A673 (cell line): ENCODE measurements around the gene FGFR2. TPM values are rescaled to one million over a fixed set of nuclear protein-coding genes. Genes with fewer than 3 reads are reported as not detected.

Source experiments
- BruUV-seq: library from RNA; stranded (reverse); fragments of 400-500 nt; replicated peaks from 2 replicates; lab custom pipeline; 2021; lab: Mats Ljungman, UMichigan
- CTCF ChIA-PET: fragments of 300-600 bp; sonication (Branson Sonifier 250); formaldehyde crosslinking; loops from one replicate; lab custom pipeline; 2022; ENCODE audit warnings: antibody characterized with exemption; lab: Charles Lee
- POLR2A ChIA-PET: fragments of 300-600 bp; sonication (Branson Sonifier 250); formaldehyde crosslinking; loops from one replicate; lab custom pipeline; 2022; ENCODE audit warnings: antibody characterized with exemption; ENCODE audit not compliant: low non-redundant PET; lab: Charles Lee
- DNase-seq: peaks from one replicate; pipeline ENCODE4 v3.0.0-alpha.2; 2015; ENCODE audit warnings: low spot score
- H3K27ac ChIP-seq: fragments of 200-600 bp; sonication (generic); 2 replicates; pipeline ENCODE4 v1.5.1; 2016; ENCODE audit warnings: mixed run types, low read depth, mild to moderate bottlenecking, mixed read lengths, antibody characterized with exemption, low read length; ENCODE audit not compliant: poor library complexity, severe bottlenecking
- H3K27me3 ChIP-seq: fragments of 200-600 bp; sonication (generic); replicated peaks from 2 replicates; pipeline ENCODE4 v1.6.1; 2017; ENCODE audit warnings: mixed run types, low read depth, mild to moderate bottlenecking, mixed read lengths, antibody characterized with exemption, low read length; ENCODE audit not compliant: insufficient read depth, poor library complexity
- H3K36me3 ChIP-seq: fragments of 200-600 bp; sonication (generic); 2 replicates; pipeline ENCODE4 v1.6.1; 2016; ENCODE audit warnings: mixed run types, mild to moderate bottlenecking, mixed read lengths, antibody characterized with exemption, low read length; ENCODE audit not compliant: insufficient read depth, poor library complexity, severe bottlenecking
- H3K4me1 ChIP-seq: fragments of 200-600 bp; sonication (generic); 2 replicates; pipeline ENCODE4 v1.6.1; 2017; ENCODE audit warnings: mixed run types, mild to moderate bottlenecking, mixed read lengths, antibody characterized with exemption, low read length; ENCODE audit not compliant: insufficient read depth, poor library complexity, severe bottlenecking
- H3K4me3 ChIP-seq: fragments of 200-600 bp; sonication (generic); 2 replicates; pipeline ENCODE4 v1.5.1; 2016; ENCODE audit warnings: low read depth, mixed run types, mild to moderate bottlenecking, mixed read lengths, low read length; ENCODE audit not compliant: poor library complexity, severe bottlenecking
- H3K9me3 ChIP-seq: fragments of 200-600 bp; sonication (generic); 2 replicates; pipeline ENCODE4 v1.6.1; 2016; ENCODE audit warnings: mixed run types, low read depth, mild to moderate bottlenecking, mixed read lengths, antibody characterized with exemption, low read length; ENCODE audit not compliant: poor library complexity, severe bottlenecking
- CTCF ChIP-seq: fragments of 300-800, 200-600 bp; sonication (generic); conservative IDR thresholded peaks from 2 replicates; pipeline ENCODE4 v1.5.1; 2017; ENCODE audit warnings: low read depth, mild to moderate bottlenecking, antibody characterized with exemption, low read length, moderate library complexity, mixed read lengths
- EZH2 ChIP-seq: fragments of 200-600 bp; sonication (generic); IDR thresholded peaks from 2 replicates; pipeline ENCODE4 v1.6.1; 2017; ENCODE audit warnings: borderline replicate concordance, low read depth, mild to moderate bottlenecking, mixed read lengths, antibody characterized with exemption, low read length; ENCODE audit not compliant: poor library complexity, severe bottlenecking
- intact Hi-C: fragments of 100-400 bp; cut with micrococcal nuclease; formaldehyde crosslinking; loops from one replicate; pipeline ENCODE4 v1.10.0; 2022; ENCODE audit not compliant: unreplicated experiment
- total RNA-seq: library from RNA; stranded (reverse); gene quantifications from 2 replicates; pipeline ENCODE4 v1.2.3, GENCODE V29; 2021

Gene FGFR2
- total RNA-seq, 1 experiment from 2014 or later: 0.60 TPM

GRCh38 chr10:121464517-121464916, 133.7 kb downstream of the FGFR2 start:
- intact Hi-C loops: no loop called here
- H3K27me3 ChIP-seq: peaks cover 25% of the 10 kb centered on the region
- ChIA-PET CTCF (no interaction called here), POLR2A (no interaction called here)
- no peaks in the 10 kb centered on the region for H3K4me1 ChIP-seq
- no peak for DNase-seq
- H3K4me3 ChIP-seq: no peak overlapping the region
- no peak overlapping the region for H3K27ac ChIP-seq
- TF ChIP-seq CTCF (no peak), EZH2 (no peak)
- no peaks in the 10 kb centered on the region for H3K36me3 ChIP-seq
- no peaks in the 10 kb centered on the region for H3K9me3 ChIP-seq
- no TSS peak for BruUV-seq

GRCh38 chr10:121462955-121463354, 135.3 kb downstream of the FGFR2 start:
- Histone ChIP-seq H3K27me3 (peaks cover 21% of the 10 kb centered on the region), H3K4me1 (no peaks in the 10 kb centered on the region), H3K36me3 (no peaks in the 10 kb centered on the region), H3K4me3 (no peak overlapping the region), H3K9me3 (no peaks in the 10 kb centered on the region), H3K27ac (no peak overlapping the region)
- ChIA-PET CTCF (no interaction called here), POLR2A (no interaction called here)
- no peak for DNase-seq
- intact Hi-C loops: no loop called here
- no peak for TF ChIP-seq CTCF
- no peak for TF ChIP-seq EZH2
- no TSS peak for BruUV-seq

GRCh38 chr10:121462281-121462680, 136.0 kb downstream of the FGFR2 start:
- Histone ChIP-seq H3K36me3 (no peaks in the 10 kb centered on the region), H3K9me3 (no peaks in the 10 kb centered on the region), H3K27ac (no peak overlapping the region), H3K27me3 (peaks cover 21% of the 10 kb centered on the region), H3K4me1 (no peaks in the 10 kb centered on the region), H3K4me3 (no peak overlapping the region)
- POLR2A ChIA-PET: no interaction called here
- CTCF ChIA-PET: no interaction called here
- no TSS peak for BruUV-seq
- TF ChIP-seq EZH2: no peak
- TF ChIP-seq CTCF: no peak
- intact Hi-C loops: no loop called here
- no peak for DNase-seq
